Measurements from ENCODE around the gene GAST. TPM values are rescaled to one million over a fixed set of nuclear protein-coding genes. Genes with fewer than 3 reads are reported as not detected.

The GAST gene
- total and polyA plus RNA-seq, 2 experiments from 2014 or later = not detected

DNA sequence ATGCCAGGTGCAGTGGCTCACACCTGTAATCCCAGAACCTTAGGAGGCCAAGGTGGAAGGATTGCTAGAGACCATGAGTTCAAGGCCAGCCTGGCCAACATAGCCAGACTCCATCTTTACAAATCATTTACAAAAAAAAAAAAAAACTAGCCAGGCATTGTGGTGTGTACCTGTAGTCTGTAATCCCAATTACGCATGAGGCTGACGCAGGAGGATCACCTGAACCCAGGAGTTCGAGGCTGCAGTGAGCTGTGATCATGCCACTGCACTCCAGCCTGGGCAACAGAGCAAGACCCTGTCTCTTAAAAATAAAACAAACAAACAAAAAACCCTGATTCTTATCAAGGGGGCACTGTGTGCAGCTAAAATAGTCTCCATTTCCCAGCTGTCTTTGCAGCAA, 39.2 kb downstream of the GAST start:
- Mint-ChIP-seq H3K27ac (no peak overlapping the region), H3K4me3 (no peak overlapping the region), H3K4me1 (no peaks in the 10 kb centered on the region), H3K36me3 (ENCODE audit: low read depth) (peaks cover 14% of the 10 kb centered on the region), H3K9me3 (no peaks in the 10 kb centered on the region), H3K27me3 (ENCODE audit: insufficient read depth, low read depth, poor library complexity) (peaks cover 15% of the 10 kb centered on the region)
- Histone ChIP-seq H3K27me3 (ENCODE audit: insufficient read depth) (no peaks in the 10 kb centered on the region), H3K79me2 (replicated peaks; ENCODE audit: insufficient read depth) (no peaks in the 10 kb centered on the region), H3K4me1 (ENCODE audit: insufficient read depth) (no peaks in the 10 kb centered on the region), H4K20me1 (replicated peaks; ENCODE audit: insufficient read depth) (no peaks in the 10 kb centered on the region; the same call in 1 of the 2 replicates), H3F3A (replicated peaks; ENCODE audit: low read depth) (no peaks in the 10 kb centered on the region), H3K4me2 (no peak overlapping the region), H3K4me3 (no peak overlapping the region), H3K27ac (ENCODE audit: low read depth) (no peak overlapping the region), H2AFZ (no peak overlapping the region), H3K36me3 (ENCODE audit: insufficient read depth) (no peaks in the 10 kb centered on the region), H3K9me2 (ENCODE audit: insufficient read depth) (no peaks in the 10 kb centered on the region)
- no peak for TF ChIP-seq JUNB (IDR thresholded peaks at IDR 0.05; ENCODE audit: unreplicated experiment)
- TF ChIP-seq ZNF114 (CRISPR knock-in tag; IDR thresholded peaks at IDR 0.05) = no peak
- TF ChIP-seq, protein P1, sequence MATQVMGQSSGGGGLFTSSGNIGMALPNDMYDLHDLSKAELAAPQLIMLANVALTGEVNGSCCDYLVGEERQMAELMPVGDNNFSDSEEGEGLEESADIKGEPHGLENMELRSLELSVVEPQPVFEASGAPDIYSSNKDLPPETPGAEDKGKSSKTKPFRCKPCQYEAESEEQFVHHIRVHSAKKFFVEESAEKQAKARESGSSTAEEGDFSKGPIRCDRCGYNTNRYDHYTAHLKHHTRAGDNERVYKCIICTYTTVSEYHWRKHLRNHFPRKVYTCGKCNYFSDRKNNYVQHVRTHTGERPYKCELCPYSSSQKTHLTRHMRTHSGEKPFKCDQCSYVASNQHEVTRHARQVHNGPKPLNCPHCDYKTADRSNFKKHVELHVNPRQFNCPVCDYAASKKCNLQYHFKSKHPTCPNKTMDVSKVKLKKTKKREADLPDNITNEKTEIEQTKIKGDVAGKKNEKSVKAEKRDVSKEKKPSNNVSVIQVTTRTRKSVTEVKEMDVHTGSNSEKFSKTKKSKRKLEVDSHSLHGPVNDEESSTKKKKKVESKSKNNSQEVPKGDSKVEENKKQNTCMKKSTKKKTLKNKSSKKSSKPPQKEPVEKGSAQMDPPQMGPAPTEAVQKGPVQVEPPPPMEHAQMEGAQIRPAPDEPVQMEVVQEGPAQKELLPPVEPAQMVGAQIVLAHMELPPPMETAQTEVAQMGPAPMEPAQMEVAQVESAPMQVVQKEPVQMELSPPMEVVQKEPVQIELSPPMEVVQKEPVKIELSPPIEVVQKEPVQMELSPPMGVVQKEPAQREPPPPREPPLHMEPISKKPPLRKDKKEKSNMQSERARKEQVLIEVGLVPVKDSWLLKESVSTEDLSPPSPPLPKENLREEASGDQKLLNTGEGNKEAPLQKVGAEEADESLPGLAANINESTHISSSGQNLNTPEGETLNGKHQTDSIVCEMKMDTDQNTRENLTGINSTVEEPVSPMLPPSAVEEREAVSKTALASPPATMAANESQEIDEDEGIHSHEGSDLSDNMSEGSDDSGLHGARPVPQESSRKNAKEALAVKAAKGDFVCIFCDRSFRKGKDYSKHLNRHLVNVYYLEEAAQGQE (IDR thresholded peaks at IDR 0.05; ENCODE audit: unreplicated experiment) = no peak
- TF ChIP-seq STAT1 (IDR thresholded peaks at IDR 0.05; ENCODE audit: unreplicated experiment) = no peak
- TF ChIP-seq CREB1 (CRISPR knock-in tag; IDR thresholded peaks at IDR 0.05; ENCODE audit: low read depth) = no peak
- no peak for TF ChIP-seq EZH2phosphoT487 (IDR thresholded peaks at IDR 0.05; ENCODE audit: unreplicated experiment)
- no peak for DNase-seq (ENCODE audit: low spot score)
- no peak for ATAC-seq

DNA sequence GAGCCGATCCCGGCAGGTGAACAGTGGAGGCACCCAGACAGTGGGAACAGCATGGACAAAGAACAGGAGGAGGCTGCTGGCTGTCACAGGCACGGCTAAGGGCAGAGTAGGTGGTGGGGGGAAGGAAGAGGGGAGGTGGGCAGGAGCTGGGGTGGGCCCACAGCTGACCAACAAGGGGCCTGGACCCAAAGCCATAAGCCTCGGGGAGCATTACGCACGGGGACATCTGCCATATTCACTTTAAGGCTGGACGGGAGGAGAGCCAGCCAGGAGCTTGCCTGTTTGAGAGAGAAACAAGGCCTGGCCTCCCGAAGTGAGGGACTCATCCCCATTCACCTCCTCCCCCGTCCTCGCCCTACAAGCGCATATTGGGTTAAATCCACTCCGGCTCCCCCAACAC, 41.9 kb downstream of the GAST start:
- ATAC-seq (no peak), DNase-seq (ENCODE audit: low spot score) (no peak)
- Mint-ChIP-seq H3K36me3 (ENCODE audit: low read depth) (peaks cover 36% of the 10 kb centered on the region), H3K4me1 (no peaks in the 10 kb centered on the region), H3K4me3 (no peak overlapping the region), H3K27ac (no peak overlapping the region), H3K27me3 (ENCODE audit: insufficient read depth, low read depth, poor library complexity) (peaks cover 15% of the 10 kb centered on the region), H3K9me3 (no peaks in the 10 kb centered on the region)
- H3K4me2 ChIP-seq = no peak overlapping the region
- H2AFZ ChIP-seq = no peak overlapping the region
- no peaks in the 10 kb centered on the region for H3K27me3 ChIP-seq (ENCODE audit: insufficient read depth)
- no peaks in the 10 kb centered on the region for H3K4me1 ChIP-seq (ENCODE audit: insufficient read depth)
- H3K4me3 ChIP-seq = no peak overlapping the region
- no peak overlapping the region for H3K27ac ChIP-seq (ENCODE audit: low read depth)
- peaks cover 4% of the 10 kb centered on the region; the same call in 1 of the 2 replicates for H3F3A ChIP-seq (replicated peaks; ENCODE audit: low read depth)
- H4K20me1 ChIP-seq (replicated peaks; ENCODE audit: insufficient read depth) = peaks cover 5% of the 10 kb centered on the region; the same call in 1 of the 2 replicates
- H3K9me2 ChIP-seq (ENCODE audit: insufficient read depth) = no peaks in the 10 kb centered on the region
- H3K79me2 ChIP-seq (replicated peaks; ENCODE audit: insufficient read depth) = no peaks in the 10 kb centered on the region
- H3K36me3 ChIP-seq (ENCODE audit: insufficient read depth) = no peaks in the 10 kb centered on the region; the same call in 1 of the 2 replicates
- no peak for TF ChIP-seq EZH2phosphoT487 (IDR thresholded peaks at IDR 0.05; ENCODE audit: unreplicated experiment)
- TF ChIP-seq, protein P2, sequence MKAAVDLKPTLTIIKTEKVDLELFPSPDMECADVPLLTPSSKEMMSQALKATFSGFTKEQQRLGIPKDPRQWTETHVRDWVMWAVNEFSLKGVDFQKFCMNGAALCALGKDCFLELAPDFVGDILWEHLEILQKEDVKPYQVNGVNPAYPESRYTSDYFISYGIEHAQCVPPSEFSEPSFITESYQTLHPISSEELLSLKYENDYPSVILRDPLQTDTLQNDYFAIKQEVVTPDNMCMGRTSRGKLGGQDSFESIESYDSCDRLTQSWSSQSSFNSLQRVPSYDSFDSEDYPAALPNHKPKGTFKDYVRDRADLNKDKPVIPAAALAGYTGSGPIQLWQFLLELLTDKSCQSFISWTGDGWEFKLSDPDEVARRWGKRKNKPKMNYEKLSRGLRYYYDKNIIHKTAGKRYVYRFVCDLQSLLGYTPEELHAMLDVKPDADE (IDR thresholded peaks at IDR 0.05) = no peak
- TF ChIP-seq, protein P3, sequence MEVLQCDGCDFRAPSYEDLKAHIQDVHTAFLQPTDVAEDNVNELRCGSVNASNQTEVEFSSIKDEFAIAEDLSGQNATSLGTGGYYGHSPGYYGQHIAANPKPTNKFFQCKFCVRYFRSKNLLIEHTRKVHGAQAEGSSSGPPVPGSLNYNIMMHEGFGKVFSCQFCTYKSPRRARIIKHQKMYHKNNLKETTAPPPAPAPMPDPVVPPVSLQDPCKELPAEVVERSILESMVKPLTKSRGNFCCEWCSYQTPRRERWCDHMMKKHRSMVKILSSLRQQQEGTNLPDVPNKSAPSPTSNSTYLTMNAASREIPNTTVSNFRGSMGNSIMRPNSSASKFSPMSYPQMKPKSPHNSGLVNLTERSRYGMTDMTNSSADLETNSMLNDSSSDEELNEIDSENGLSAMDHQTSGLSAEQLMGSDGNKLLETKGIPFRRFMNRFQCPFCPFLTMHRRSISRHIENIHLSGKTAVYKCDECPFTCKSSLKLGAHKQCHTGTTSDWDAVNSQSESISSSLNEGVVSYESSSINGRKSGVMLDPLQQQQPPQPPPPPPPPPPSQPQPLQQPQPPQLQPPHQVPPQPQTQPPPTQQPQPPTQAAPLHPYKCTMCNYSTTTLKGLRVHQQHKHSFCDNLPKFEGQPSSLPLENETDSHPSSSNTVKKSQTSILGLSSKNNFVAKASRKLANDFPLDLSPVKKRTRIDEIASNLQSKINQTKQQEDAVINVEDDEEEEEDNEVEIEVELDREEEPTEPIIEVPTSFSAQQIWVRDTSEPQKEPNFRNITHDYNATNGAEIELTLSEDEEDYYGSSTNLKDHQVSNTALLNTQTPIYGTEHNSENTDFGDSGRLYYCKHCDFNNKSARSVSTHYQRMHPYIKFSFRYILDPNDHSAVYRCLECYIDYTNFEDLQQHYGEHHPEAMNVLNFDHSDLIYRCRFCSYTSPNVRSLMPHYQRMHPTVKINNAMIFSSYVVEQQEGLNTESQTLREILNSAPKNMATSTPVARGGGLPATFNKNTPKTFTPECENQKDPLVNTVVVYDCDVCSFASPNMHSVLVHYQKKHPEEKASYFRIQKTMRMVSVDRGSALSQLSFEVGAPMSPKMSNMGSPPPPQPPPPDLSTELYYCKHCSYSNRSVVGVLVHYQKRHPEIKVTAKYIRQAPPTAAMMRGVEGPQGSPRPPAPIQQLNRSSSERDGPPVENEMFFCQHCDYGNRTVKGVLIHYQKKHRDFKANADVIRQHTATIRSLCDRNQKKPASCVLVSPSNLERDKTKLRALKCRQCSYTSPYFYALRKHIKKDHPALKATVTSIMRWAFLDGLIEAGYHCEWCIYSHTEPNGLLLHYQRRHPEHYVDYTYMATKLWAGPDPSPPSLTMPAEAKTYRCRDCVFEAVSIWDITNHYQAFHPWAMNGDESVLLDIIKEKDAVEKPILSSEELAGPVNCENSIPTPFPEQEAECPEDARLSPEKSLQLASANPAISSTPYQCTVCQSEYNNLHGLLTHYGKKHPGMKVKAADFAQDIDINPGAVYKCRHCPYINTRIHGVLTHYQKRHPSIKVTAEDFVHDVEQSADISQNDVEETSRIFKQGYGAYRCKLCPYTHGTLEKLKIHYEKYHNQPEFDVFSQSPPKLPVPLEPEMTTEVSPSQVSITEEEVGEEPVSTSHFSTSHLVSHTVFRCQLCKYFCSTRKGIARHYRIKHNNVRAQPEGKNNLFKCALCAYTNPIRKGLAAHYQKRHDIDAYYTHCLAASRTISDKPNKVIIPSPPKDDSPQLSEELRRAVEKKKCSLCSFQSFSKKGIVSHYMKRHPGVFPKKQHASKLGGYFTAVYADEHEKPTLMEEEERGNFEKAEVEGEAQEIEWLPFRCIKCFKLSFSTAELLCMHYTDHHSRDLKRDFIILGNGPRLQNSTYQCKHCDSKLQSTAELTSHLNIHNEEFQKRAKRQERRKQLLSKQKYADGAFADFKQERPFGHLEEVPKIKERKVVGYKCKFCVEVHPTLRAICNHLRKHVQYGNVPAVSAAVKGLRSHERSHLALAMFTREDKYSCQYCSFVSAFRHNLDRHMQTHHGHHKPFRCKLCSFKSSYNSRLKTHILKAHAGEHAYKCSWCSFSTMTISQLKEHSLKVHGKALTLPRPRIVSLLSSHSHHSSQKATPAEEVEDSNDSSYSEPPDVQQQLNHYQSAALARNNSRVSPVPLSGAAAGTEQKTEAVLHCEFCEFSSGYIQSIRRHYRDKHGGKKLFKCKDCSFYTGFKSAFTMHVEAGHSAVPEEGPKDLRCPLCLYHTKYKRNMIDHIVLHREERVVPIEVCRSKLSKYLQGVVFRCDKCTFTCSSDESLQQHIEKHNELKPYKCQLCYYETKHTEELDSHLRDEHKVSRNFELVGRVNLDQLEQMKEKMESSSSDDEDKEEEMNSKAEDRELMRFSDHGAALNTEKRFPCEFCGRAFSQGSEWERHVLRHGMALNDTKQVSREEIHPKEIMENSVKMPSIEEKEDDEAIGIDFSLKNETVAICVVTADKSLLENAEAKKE (CRISPR knock-in tag; IDR thresholded peaks at IDR 0.05) = no peak
- TF ChIP-seq POLR2AphosphoS5 (IDR thresholded peaks at IDR 0.05; ENCODE audit: low read depth) = no peak
- no peak for TF ChIP-seq ZNF331 (CRISPR knock-in tag; IDR thresholded peaks at IDR 0.05; ENCODE audit: low read depth)
- TF ChIP-seq NANOG (IDR thresholded peaks at IDR 0.05; ENCODE audit: borderline replicate concordance) = no peak
- TF ChIP-seq JUNB (IDR thresholded peaks at IDR 0.05; ENCODE audit: unreplicated experiment) = no peak
- no peak for TF ChIP-seq STAT1 (IDR thresholded peaks at IDR 0.05; ENCODE audit: unreplicated experiment)
- TF ChIP-seq CREB1 (CRISPR knock-in tag; IDR thresholded peaks at IDR 0.05; ENCODE audit: low read depth) = no peak
- TF ChIP-seq ZNF114 (CRISPR knock-in tag; IDR thresholded peaks at IDR 0.05) = no peak

Data from GM23338 (cell line).